HepG2 (cell line): ENCODE measurements around the gene HBEGF. TPM values are rescaled to one million over a fixed set of nuclear protein-coding genes. Genes with fewer than 3 reads are reported as not detected.

Experiments
- ATAC-seq: fragments of 200-7000 bp; cut with Tn5 transposase; 3 replicates; pipeline ENCODE4 v1.9.1; 2020; ENCODE audit warnings: mild to moderate bottlenecking, moderate library complexity
- BruUV-seq: library from RNA; stranded (reverse); fragments of 400-500 nt; replicated peaks from 2 replicates; lab custom pipeline; 2021; lab: Mats Ljungman, UMichigan
- CTCF ChIA-PET: fragments of 300-600 bp; formaldehyde crosslinking; extraction: SDS; loops from one replicate; lab custom pipeline; 2021; ENCODE audit warnings: low total read pairs, inconsistent platforms, low intra/inter-chr PET ratio; lab: Yijun Ruan, JAX
- POLR2A ChIA-PET: fragments of 350-600 bp; sonication (Branson Sonifier 250); formaldehyde crosslinking; loops from one replicate; lab custom pipeline; 2020; ENCODE audit warnings: antibody characterized with exemption, inconsistent platforms; lab: Yijun Ruan, JAX
- DNase-seq: peaks from one replicate; pipeline ENCODE4 v3.0.0-alpha.2; 2015; ENCODE audit warnings: low spot score
- FAIRE-seq: peaks from 3 replicates; lab custom pipeline; 2011; peaks lifted over from hg19 to GRCh38; lab: Jason Lieb, UNC
- H2AFZ ChIP-seq: one replicate; pipeline ENCODE4 v1.6.1; 2011; ENCODE audit warnings: low read length, inconsistent platforms
- H3K27ac ChIP-seq: fragments of 300-600 bp; 3 replicates; pipeline ENCODE4 v1.8.0; 2011; ENCODE audit warnings: mixed run types, mild to moderate bottlenecking, mixed read lengths, low read length, inconsistent platforms; ENCODE audit not compliant: insufficient read depth; ENCODE audit errors: extremely low read length
- H3K27me3 ChIP-seq, 2 experiments: fragments of 200-600 bp in 1 of 2; 2 replicates in 1 of 2; 3 replicates in 1 of 2; pipeline versions ENCODE4 v1.6.0 to v1.8.0; 2011; ENCODE audit warnings: low read length in 2 of 2, mild to moderate bottlenecking in 2 of 2, moderate library complexity in 2 of 2, inconsistent platforms in 1 of 2; ENCODE audit not compliant: insufficient read depth in 2 of 2, control insufficient read depth in 1 of 2
- H3K36me3 ChIP-seq, 2 experiments: fragments of 200-600 bp in 1 of 2; replicated peaks in 1 of 2; 2 replicates in 1 of 2; 3 replicates in 1 of 2; pipeline versions ENCODE4 v1.5.1 to v1.8.0; 2011; ENCODE audit warnings: low read length in 2 of 2, inconsistent platforms in 1 of 2; ENCODE audit not compliant: insufficient read depth in 2 of 2, control insufficient read depth in 1 of 2
- H3K4me1 ChIP-seq: 2 replicates; pipeline ENCODE4 v1.5.1; 2012; ENCODE audit warnings: low read length, inconsistent platforms; ENCODE audit not compliant: insufficient read depth
- H3K4me2 ChIP-seq: 2 replicates; pipeline ENCODE4 v1.6.0; 2011; ENCODE audit warnings: low read depth, low read length, inconsistent platforms
- H3K4me3 ChIP-seq, 3 experiments: fragments of 200-600 bp in 1 of 3; sonication (generic), shearing (Covaris generic) in 1 of 3; replicated peaks in 1 of 3; 2 replicates each; pipeline ENCODE4 v1.5.1; 2011 to 2016; ENCODE audit warnings: low read length in 3 of 3, inconsistent platforms in 2 of 3, low read depth in 2 of 3, mild to moderate bottlenecking in 2 of 3, control low read depth in 1 of 3, mixed read lengths in 1 of 3; ENCODE audit not compliant: insufficient read depth in 1 of 3
- H3K79me2 ChIP-seq: one replicate; pipeline ENCODE4 v1.6.1; 2011; ENCODE audit warnings: low read length, inconsistent platforms; ENCODE audit not compliant: insufficient read depth
- H3K9ac ChIP-seq: 2 replicates; pipeline ENCODE4 v1.6.0; 2011; ENCODE audit warnings: mild to moderate bottlenecking, low read depth, low read length, inconsistent platforms; ENCODE audit not compliant: insufficient read depth
- H3K9me3 ChIP-seq: 2 replicates; pipeline ENCODE4 v1.5.1; 2012; ENCODE audit warnings: mild to moderate bottlenecking, low read length
- H4K20me1 ChIP-seq: 2 replicates; pipeline ENCODE4 v1.6.0; 2011; ENCODE audit warnings: inconsistent platforms, mild to moderate bottlenecking, low read length, moderate library complexity; ENCODE audit not compliant: insufficient read depth
- FOXK2 ChIP-seq: fragments of 450-650 bp; IDR thresholded peaks from 2 replicates; pipeline ENCODE4 v1.6.1; 2016
- HNF4A ChIP-seq: sonication (generic); formaldehyde crosslinking; IDR thresholded peaks from 2 replicates; pipeline ENCODE4 v1.4.0; 2020; ENCODE audit warnings: missing genetic modification reagents
- IKZF5 ChIP-seq: IDR thresholded peaks from 2 replicates; pipeline ENCODE4 v1.6.1; 2018; ENCODE audit warnings: missing genetic modification reagents, mild to moderate bottlenecking, missing compliant biosample characterization
- ZBTB39 ChIP-seq: sonication (generic); formaldehyde crosslinking; IDR thresholded peaks from 2 replicates; pipeline ENCODE4 v1.5.0; 2020; ENCODE audit warnings: missing genetic modification reagents
- ZNF20 ChIP-seq: sonication (generic); formaldehyde crosslinking; IDR thresholded peaks from 2 replicates; pipeline ENCODE4 v1.4.0; 2020; ENCODE audit warnings: mild to moderate bottlenecking, moderate library complexity, missing genetic modification reagents
- ZNF282 ChIP-seq: fragments of 450-650 bp; IDR thresholded peaks from 2 replicates; pipeline ENCODE4 v1.6.1; 2018; ENCODE audit not compliant: partially characterized antibody
- ZNF337 ChIP-seq: sonication (generic); formaldehyde crosslinking; IDR thresholded peaks from 2 replicates; pipeline ENCODE4 v1.5.1; 2020; ENCODE audit warnings: missing genetic modification reagents, low read depth, mild to moderate bottlenecking, borderline replicate concordance
- ZNF446 ChIP-seq: sonication (generic); formaldehyde crosslinking; IDR thresholded peaks from 2 replicates; pipeline ENCODE4 v1.5.0; 2020; ENCODE audit warnings: mild to moderate bottlenecking, missing genetic modification reagents
- ZNF512B ChIP-seq: sonication (generic); formaldehyde crosslinking; IDR thresholded peaks from 2 replicates; pipeline ENCODE4 v1.5.1; 2020; ENCODE audit warnings: missing genetic modification reagents, mild to moderate bottlenecking, borderline replicate concordance
- WGBS: methylation state at CpG from one replicate; pipeline ENCODE4 v1.1.6; 2017; ENCODE audit warnings: low lambda C conversion rate; 5-methylcytosine and 5-hydroxymethylcytosine counted together
- in situ Hi-C: cut with HindIII; loops from 2 replicates; pipeline ENCODE4 v1.10.0; 2017; ENCODE audit warnings: low pct_unique_long_range_greater_than_20kb; ENCODE audit not compliant: extremely low pct_ligation_motif_present
- intact Hi-C: fragments of 100-400 bp; cut with micrococcal nuclease; formaldehyde crosslinking; loops from one replicate; pipeline ENCODE4 v1.10.0; 2022; ENCODE audit not compliant: unreplicated experiment
- polyA plus RNA-seq, 8 experiments: library from polyadenylated mRNA; depleted of rRNA in 3 of 8; stranded (reverse) in 7 of 8; unstranded in 1 of 8; fragments of >200 nt; fragmentation: Illumina TruSeq in 4 of 8; extraction: Trizol in 4 of 8; gene quantifications; 2 replicates each; pipeline versions ENCODE4 v1.2.1 to v1.2.3, GENCODE V29; 2011 to 2016; ENCODE audit warnings: low read depth in 4 of 8, missing spikeins in 1 of 8, mixed read lengths in 1 of 8; ENCODE audit not compliant: insufficient read depth in 1 of 8
- total RNA-seq, 5 experiments: library from RNA; depleted of rRNA; stranded (reverse); fragments of >200 nt; fragmentation: Illumina TruSeq; extraction: Trizol; gene quantifications; 2 replicates each; pipeline ENCODE4 v1.2.3, GENCODE V29; 2016; ENCODE audit warnings: low read depth in 1 of 5
- TF ChIP-seq, protein P1 (sequence below): sonication (generic); formaldehyde crosslinking; IDR thresholded peaks from 2 replicates; pipeline ENCODE4 v1.4.0; 2020; ENCODE audit warnings: missing genetic modification reagents, borderline replicate concordance
- TF ChIP-seq, protein P2 (sequence below): sonication (generic); formaldehyde crosslinking; IDR thresholded peaks from 2 replicates; pipeline ENCODE4 v1.4.0; 2020; ENCODE audit warnings: missing genetic modification reagents, borderline replicate concordance

The HBEGF gene
- total and polyA plus RNA-seq, 2 of the 13 experiments (the other 11 are each of a cell fraction or from before 2014, with no cell fraction given): 1.7 to 5.0 TPM

DNA sequence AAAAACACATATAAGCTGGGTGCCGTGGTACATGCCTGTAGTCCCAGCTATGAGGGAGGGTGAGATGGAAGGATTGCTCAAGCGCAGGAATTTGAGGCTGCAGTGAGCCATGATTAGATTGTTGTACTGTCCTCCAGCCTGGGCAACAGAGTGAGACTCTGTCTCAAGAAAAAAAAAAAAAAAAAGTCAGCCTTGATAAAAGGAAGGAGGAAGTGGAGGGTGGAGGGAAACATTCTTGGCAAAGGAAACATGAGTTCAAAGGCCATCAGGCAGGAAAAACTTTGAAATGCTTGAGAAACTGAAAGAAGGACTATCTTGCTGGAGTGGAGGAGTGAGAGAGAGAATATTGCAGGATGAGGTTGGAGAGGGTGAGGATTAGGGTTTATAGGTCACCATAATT is 36.9 kb upstream of the HBEGF start:
- no peaks in the 10 kb centered on the region for H3K27me3 ChIP-seq
- no peaks in the 10 kb centered on the region for H3K79me2 ChIP-seq
- ATAC-seq (no peak), FAIRE-seq (no peak), DNase-seq (no peak)
- CTCF ChIA-PET: no interaction called here
- no peak overlapping the region for H3K9ac ChIP-seq
- POLR2A ChIA-PET: no interaction called here
- H3K4me2 ChIP-seq: no peak overlapping the region
- H3K36me3 ChIP-seq: no peaks in the 10 kb centered on the region
- H3K9me3 ChIP-seq: no peaks in the 10 kb centered on the region
- H3K4me1 ChIP-seq: no peaks in the 10 kb centered on the region
- H3K27ac ChIP-seq: no peak overlapping the region
- 74% methylated on average over 2 of the region's 2 CpGs for WGBS
- H4K20me1 ChIP-seq: no peaks in the 10 kb centered on the region
- no peak overlapping the region for H3K4me3 ChIP-seq
- H2AFZ ChIP-seq: no peak overlapping the region
- no TSS peak for BruUV-seq
- in situ Hi-C loops (no loop called here), intact Hi-C loops (no loop called here)
- TF ChIP-seq FOXK2: no peak
- TF ChIP-seq, protein P1, sequence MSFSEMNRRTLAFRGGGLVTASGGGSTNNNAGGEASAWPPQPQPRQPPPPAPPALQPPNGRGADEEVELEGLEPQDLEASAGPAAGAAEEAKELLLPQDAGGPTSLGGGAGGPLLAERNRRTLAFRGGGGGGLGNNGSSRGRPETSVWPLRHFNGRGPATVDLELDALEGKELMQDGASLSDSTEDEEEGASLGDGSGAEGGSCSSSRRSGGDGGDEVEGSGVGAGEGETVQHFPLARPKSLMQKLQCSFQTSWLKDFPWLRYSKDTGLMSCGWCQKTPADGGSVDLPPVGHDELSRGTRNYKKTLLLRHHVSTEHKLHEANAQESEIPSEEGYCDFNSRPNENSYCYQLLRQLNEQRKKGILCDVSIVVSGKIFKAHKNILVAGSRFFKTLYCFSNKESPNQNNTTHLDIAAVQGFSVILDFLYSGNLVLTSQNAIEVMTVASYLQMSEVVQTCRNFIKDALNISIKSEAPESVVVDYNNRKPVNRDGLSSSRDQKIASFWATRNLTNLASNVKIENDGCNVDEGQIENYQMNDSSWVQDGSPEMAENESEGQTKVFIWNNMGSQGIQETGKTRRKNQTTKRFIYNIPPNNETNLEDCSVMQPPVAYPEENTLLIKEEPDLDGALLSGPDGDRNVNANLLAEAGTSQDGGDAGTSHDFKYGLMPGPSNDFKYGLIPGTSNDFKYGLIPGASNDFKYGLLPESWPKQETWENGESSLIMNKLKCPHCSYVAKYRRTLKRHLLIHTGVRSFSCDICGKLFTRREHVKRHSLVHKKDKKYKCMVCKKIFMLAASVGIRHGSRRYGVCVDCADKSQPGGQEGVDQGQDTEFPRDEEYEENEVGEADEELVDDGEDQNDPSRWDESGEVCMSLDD: no peak
- no peak for TF ChIP-seq ZNF20 (CRISPR knock-in tag)
- no peak for TF ChIP-seq ZNF446
- no peak for TF ChIP-seq IKZF5 (CRISPR knock-in tag)
- no peak for TF ChIP-seq ZNF282
- no peak for TF ChIP-seq ZNF337 (CRISPR knock-in tag)
- no peak for TF ChIP-seq ZBTB39
- TF ChIP-seq, protein P2, sequence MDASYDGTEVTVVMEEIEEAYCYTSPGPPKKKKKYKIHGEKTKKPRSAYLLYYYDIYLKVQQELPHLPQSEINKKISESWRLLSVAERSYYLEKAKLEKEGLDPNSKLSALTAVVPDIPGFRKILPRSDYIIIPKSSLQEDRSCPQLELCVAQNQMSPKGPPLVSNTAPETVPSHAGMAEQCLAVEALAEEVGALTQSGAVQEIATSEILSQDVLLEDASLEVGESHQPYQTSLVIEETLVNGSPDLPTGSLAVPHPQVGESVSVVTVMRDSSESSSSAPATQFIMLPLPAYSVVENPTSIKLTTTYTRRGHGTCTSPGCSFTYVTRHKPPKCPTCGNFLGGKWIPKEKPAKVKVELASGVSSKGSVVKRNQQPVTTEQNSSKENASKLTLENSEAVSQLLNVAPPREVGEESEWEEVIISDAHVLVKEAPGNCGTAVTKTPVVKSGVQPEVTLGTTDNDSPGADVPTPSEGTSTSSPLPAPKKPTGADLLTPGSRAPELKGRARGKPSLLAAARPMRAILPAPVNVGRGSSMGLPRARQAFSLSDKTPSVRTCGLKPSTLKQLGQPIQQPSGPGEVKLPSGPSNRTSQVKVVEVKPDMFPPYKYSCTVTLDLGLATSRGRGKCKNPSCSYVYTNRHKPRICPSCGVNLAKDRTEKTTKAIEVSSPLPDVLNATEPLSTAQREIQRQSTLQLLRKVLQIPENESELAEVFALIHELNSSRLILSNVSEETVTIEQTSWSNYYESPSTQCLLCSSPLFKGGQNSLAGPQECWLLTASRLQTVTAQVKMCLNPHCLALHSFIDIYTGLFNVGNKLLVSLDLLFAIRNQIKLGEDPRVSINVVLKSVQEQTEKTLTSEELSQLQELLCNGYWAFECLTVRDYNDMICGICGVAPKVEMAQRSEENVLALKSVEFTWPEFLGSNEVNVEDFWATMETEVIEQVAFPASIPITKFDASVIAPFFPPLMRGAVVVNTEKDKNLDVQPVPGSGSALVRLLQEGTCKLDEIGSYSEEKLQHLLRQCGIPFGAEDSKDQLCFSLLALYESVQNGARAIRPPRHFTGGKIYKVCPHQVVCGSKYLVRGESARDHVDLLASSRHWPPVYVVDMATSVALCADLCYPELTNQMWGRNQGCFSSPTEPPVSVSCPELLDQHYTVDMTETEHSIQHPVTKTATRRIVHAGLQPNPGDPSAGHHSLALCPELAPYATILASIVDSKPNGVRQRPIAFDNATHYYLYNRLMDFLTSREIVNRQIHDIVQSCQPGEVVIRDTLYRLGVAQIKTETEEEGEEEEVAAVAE: no peak
- no peak for TF ChIP-seq HNF4A (CRISPR knock-in tag)
- TF ChIP-seq ZNF512B (CRISPR knock-in tag): no peak
